Peyer's patch (tissue), 4 donors: ENCODE data around the gene FMNL2. TPM values are rescaled to one million over a fixed set of nuclear protein-coding genes. Genes with fewer than 3 reads are reported as not detected.

Experiments used
- DNase-seq, 3 donors: peaks; one replicate each; pipeline ENCODE4 v3.0.0-alpha.2; 2017 to 2019
- H3K27ac ChIP-seq, 4 donors: fragments of 200-600 bp; sonication (generic); one replicate each; pipeline ENCODE4 v1.5.1; 2016 to 2019
- H3K27me3 ChIP-seq, 2 donors: fragments of 200-600 bp; sonication (generic); one replicate each; pipeline ENCODE4 v1.5.1; 2019
- H3K36me3 ChIP-seq, 3 donors: fragments of 200-600 bp; sonication (generic); one replicate each; pipeline ENCODE4 v1.5.1; 2016 to 2019
- H3K4me1 ChIP-seq, 4 donors: fragments of 200-600 bp; sonication (generic); one replicate each; pipeline ENCODE4 v1.5.1; 2016 to 2019
- H3K4me3 ChIP-seq, 4 donors: fragments of 200-600 bp; sonication (generic); 1 replicate in 3 of 4; 2 replicates in 1 of 4; pipeline ENCODE4 v1.5.1; 2016 to 2019; ENCODE audit warnings: mild to moderate bottlenecking in 1 of 4
- H3K9me3 ChIP-seq, 4 donors: fragments of 200-600 bp; sonication (generic); one replicate each; pipeline ENCODE4 v1.5.1; 2016 to 2019; ENCODE audit warnings: mild to moderate bottlenecking in 1 of 4
- CTCF ChIP-seq, 6 experiments: fragments of 450-650 bp in 4 of 6; fragments of 200-600 bp in 2 of 6; sonication (generic) in 1 of 6; IDR thresholded peaks; one replicate each; pipeline ENCODE4 v1.5.1; 2017 to 2019; ENCODE audit warnings: antibody characterized with exemption in 6 of 6, mild to moderate bottlenecking in 3 of 6, moderate library complexity in 1 of 6
- POLR2A ChIP-seq, 2 donors: fragments of 450-650 bp; IDR thresholded peaks; one replicate each; pipeline ENCODE4 v1.5.1; 2017; ENCODE audit warnings: antibody characterized with exemption in 2 of 2, mild to moderate bottlenecking in 2 of 2, moderate library complexity in 2 of 2
- total RNA-seq, 4 donors: library from RNA; depleted of rRNA; stranded (reverse); fragments of >200 nt; gene quantifications; one replicate each; pipeline ENCODE4 v1.1.0, GENCODE V29; 2016

FMNL2 gene
- total RNA-seq, 4 donors from 2014 or later = 7.5 to 52.0 (median 17.1) TPM

- Histone ChIP-seq H3K4me3 (no peak overlapping the region), H3K27me3 (no peaks in the 10 kb centered on the region), H3K4me1 (no peaks in the 10 kb centered on the region), H3K27ac (no peak overlapping the region), H3K36me3 (peaks cover 0 to 97% (median 0%) of the 10 kb centered on the region in 3 donors), H3K9me3 (no peaks in the 10 kb centered on the region)
- no peak for DNase-seq
- TF ChIP-seq CTCF (IDR thresholded peaks at IDR 0.05) = no peak
- TF ChIP-seq POLR2A (IDR thresholded peaks at IDR 0.05) = no peak
Measured at GRCh38 chr2:152674334-152674733, 339.4 kb downstream of the FMNL2 start.

- no peak for DNase-seq
- no peaks in the 10 kb centered on the region for H3K9me3 ChIP-seq
- H3K36me3 ChIP-seq = peaks cover 0 to 96% (median 0%) of the 10 kb centered on the region in 3 donors
- H3K4me3 ChIP-seq = no peak overlapping the region
- H3K27me3 ChIP-seq = no peaks in the 10 kb centered on the region
- TF ChIP-seq POLR2A (IDR thresholded peaks at IDR 0.05) (no peak), CTCF (IDR thresholded peaks at IDR 0.05) (no peak)
- no peak overlapping the region for H3K27ac ChIP-seq
- no peaks in the 10 kb centered on the region for H3K4me1 ChIP-seq
Measured at GRCh38 chr2:152676461-152676860, 341.5 kb downstream of the FMNL2 start.

- Histone ChIP-seq H3K4me1 (no peaks in the 10 kb centered on the region), H3K36me3 (peaks cover 0 to 73% (median 0%) of the 10 kb centered on the region in 3 donors), H3K27me3 (no peaks in the 10 kb centered on the region), H3K9me3 (no peaks in the 10 kb centered on the region), H3K27ac (no peak overlapping the region), H3K4me3 (no peak overlapping the region)
- no peak for DNase-seq
- TF ChIP-seq POLR2A (IDR thresholded peaks at IDR 0.05) (no peak), CTCF (IDR thresholded peaks at IDR 0.05) (no peak)
Measured at GRCh38 chr2:152678808-152679207, 343.8 kb downstream of the FMNL2 start.

GRCh38 chr2:152682663-152683062 lies 347.7 kb downstream of the FMNL2 start:
- no peaks in the 10 kb centered on the region for H3K4me1 ChIP-seq
- H3K4me3 ChIP-seq = no peak overlapping the region
- TF ChIP-seq CTCF (IDR thresholded peaks at IDR 0.05) = no peak
- no peak for TF ChIP-seq POLR2A (IDR thresholded peaks at IDR 0.05)
- H3K36me3 ChIP-seq = peaks cover 0 to 36% (median 0%) of the 10 kb centered on the region in 3 donors
- no peak for DNase-seq
- H3K27me3 ChIP-seq = no peaks in the 10 kb centered on the region
- no peak overlapping the region for H3K27ac ChIP-seq
- no peaks in the 10 kb centered on the region for H3K9me3 ChIP-seq

GRCh38 chr2:152683400-152683799 lies 348.4 kb downstream of the FMNL2 start:
- TF ChIP-seq CTCF (IDR thresholded peaks at IDR 0.05) = no peak
- no peak for TF ChIP-seq POLR2A (IDR thresholded peaks at IDR 0.05)
- H3K36me3 ChIP-seq = peaks cover 0 to 30% (median 0%) of the 10 kb centered on the region in 3 donors
- no peak for DNase-seq
- no peaks in the 10 kb centered on the region for H3K4me1 ChIP-seq
- no peaks in the 10 kb centered on the region for H3K9me3 ChIP-seq
- H3K4me3 ChIP-seq = no peak overlapping the region
- no peak overlapping the region for H3K27ac ChIP-seq
- H3K27me3 ChIP-seq = no peaks in the 10 kb centered on the region

GRCh38 chr2:152686321-152686720 lies 351.3 kb downstream of the FMNL2 start:
- TF ChIP-seq CTCF (IDR thresholded peaks at IDR 0.05) = no peak
- TF ChIP-seq POLR2A (IDR thresholded peaks at IDR 0.05) = no peak
- H3K4me1 ChIP-seq = no peaks in the 10 kb centered on the region
- no peaks in the 10 kb centered on the region for H3K9me3 ChIP-seq
- no peak for DNase-seq
- no peak overlapping the region for H3K4me3 ChIP-seq
- peaks cover 0 to under 1% (median 0%) of the 10 kb centered on the region in 3 donors for H3K36me3 ChIP-seq
- no peak overlapping the region for H3K27ac ChIP-seq
- no peaks in the 10 kb centered on the region for H3K27me3 ChIP-seq
